Stimulated activated CD8-positive, alpha-beta memory T cell treated with anti-CD3 and anti-CD28 coated beads, Interleukin-12 subunit alpha, Interleukin-12 subunit beta, amount 100 ng/mL, for 1 hour (primary cell): ENCODE data around the gene GALNS.

ENCODE experiments used
- DNase-seq: peaks from one replicate; pipeline ENCODE4 v3.0.0-alpha.2; 2020; ENCODE audit warnings: low read depth

The GALNS gene

GRCh38 chr16:88769617-88770460 lies 86.9 kb downstream of the GALNS start:
- no peak for DNase-seq

GRCh38 chr16:88768071-88768783 lies 88.5 kb downstream of the GALNS start:
- DNase-seq, result no peak

GRCh38 chr16:88767546-88768070 lies 89.1 kb downstream of the GALNS start:
- no peak for DNase-seq

- DNase-seq, result no peak
These were observed 89.8 kb downstream of the GALNS start for GRCh38 chr16:88766975-88767374.

- DNase-seq, result no peak
These were observed 91.8 kb downstream of the GALNS start for GRCh38 chr16:88764913-88765349.

- no peak for DNase-seq
These were observed 92.7 kb downstream of the GALNS start for GRCh38 chr16:88764080-88764479.
